ENCODE results near the gene RPL14. TPM values are rescaled to one million over a fixed set of nuclear protein-coding genes. Genes with fewer than 3 reads are reported as not detected.

RPL14 gene
- total RNA-seq, 3 donors from 2014 or later (not counting 1 experiment from before 2014, with no cell fraction given), result 1,298 to 1,589 (median 1,441) TPM

DNA sequence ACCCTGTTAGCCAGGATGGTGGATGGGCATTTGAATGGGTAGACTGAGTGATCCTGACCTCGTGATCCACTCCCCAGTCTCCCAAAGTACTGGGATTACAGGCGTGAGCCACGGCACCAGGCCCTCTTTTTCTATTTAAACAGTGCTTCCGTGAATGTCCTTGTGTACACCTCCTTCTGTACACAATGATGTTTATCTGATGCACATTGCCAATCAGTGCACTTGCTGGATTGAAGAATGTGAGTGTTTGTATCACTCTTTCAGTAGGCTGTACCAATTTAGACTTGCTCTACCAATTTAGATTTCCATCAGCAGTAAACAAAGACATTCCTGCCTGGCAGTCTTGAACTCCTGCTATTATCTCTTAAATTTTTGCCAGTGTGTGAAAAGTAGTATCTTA is 10.9 kb downstream of the RPL14 start:
- Mint-ChIP-seq H3K36me3 (no peaks in the 10 kb centered on the region), H3K4me3 (no peak overlapping the region), H3K27me3 (ENCODE audit: low read depth in 2 of 2) (no peaks in the 10 kb centered on the region), H3K4me1 (peaks cover 15 to 17% of the 10 kb centered on the region in 2 donors), H3K27ac (no peak overlapping the region), H3K9me3 (no peaks in the 10 kb centered on the region)
- DNase-seq (no peak), ATAC-seq (no peak)
- H3K4me1 ChIP-seq (ENCODE audit: control insufficient read depth, insufficient read depth, low read length), result peaks cover 7% of the 10 kb centered on the region
- WGBS (ENCODE audit: insufficient coverage), result 100% methylated on average over 4 of the region's 4 CpGs
- H3K36me3 ChIP-seq (ENCODE audit: control insufficient read depth, insufficient read depth, low read length), result peaks cover 16% of the 10 kb centered on the region
- H3K4me3 ChIP-seq (ENCODE audit: low read length), result no peak overlapping the region
- H3K27me3 ChIP-seq (ENCODE audit: control insufficient read depth, insufficient read depth, low read length), result no peaks in the 10 kb centered on the region
- TF ChIP-seq, protein P1, sequence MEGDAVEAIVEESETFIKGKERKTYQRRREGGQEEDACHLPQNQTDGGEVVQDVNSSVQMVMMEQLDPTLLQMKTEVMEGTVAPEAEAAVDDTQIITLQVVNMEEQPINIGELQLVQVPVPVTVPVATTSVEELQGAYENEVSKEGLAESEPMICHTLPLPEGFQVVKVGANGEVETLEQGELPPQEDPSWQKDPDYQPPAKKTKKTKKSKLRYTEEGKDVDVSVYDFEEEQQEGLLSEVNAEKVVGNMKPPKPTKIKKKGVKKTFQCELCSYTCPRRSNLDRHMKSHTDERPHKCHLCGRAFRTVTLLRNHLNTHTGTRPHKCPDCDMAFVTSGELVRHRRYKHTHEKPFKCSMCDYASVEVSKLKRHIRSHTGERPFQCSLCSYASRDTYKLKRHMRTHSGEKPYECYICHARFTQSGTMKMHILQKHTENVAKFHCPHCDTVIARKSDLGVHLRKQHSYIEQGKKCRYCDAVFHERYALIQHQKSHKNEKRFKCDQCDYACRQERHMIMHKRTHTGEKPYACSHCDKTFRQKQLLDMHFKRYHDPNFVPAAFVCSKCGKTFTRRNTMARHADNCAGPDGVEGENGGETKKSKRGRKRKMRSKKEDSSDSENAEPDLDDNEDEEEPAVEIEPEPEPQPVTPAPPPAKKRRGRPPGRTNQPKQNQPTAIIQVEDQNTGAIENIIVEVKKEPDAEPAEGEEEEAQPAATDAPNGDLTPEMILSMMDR (IDR thresholded peaks at IDR 0.05), result no peak
- intact Hi-C loops (cut with micrococcal nuclease), result no loop called here
- no peak overlapping the region for H3K27ac ChIP-seq (ENCODE audit: low read length)
- no peaks in the 10 kb centered on the region for H3K9me3 ChIP-seq (ENCODE audit: control insufficient read depth, insufficient read depth, low read length)

DNA sequence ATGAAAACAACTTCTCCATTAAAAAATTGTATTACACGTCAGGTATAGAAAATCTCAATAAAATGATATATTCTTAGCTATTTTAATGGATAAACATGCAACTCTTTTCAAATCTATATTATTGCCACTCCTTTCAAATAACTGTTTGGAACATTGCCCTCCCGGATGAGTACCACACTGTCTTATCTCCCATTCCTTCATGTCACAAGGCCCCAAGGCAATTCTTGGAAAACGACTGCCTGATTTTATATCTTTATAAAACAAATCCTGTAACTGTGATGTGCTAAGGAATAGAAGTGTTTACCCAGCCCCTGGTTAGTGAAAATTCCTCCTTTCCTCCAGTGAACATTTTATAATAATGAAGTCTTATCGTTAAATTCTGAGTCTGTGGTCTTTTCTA is 13.6 kb downstream of the RPL14 start:
- intact Hi-C loops (cut with micrococcal nuclease), result no loop called here
- H3K4me1 ChIP-seq (ENCODE audit: control insufficient read depth, insufficient read depth, low read length), result no peaks in the 10 kb centered on the region
- Mint-ChIP-seq H3K36me3 (no peaks in the 10 kb centered on the region), H3K27me3 (ENCODE audit: low read depth in 2 of 2) (no peaks in the 10 kb centered on the region), H3K4me1 (no peaks in the 10 kb centered on the region), H3K4me3 (no peak overlapping the region), H3K27ac (no peak overlapping the region), H3K9me3 (no peaks in the 10 kb centered on the region)
- DNase-seq (no peak), ATAC-seq (no peak)
- H3K36me3 ChIP-seq (ENCODE audit: control insufficient read depth, insufficient read depth, low read length), result no peaks in the 10 kb centered on the region
- no peaks in the 10 kb centered on the region for H3K27me3 ChIP-seq (ENCODE audit: control insufficient read depth, insufficient read depth, low read length)
- no peak overlapping the region for H3K4me3 ChIP-seq (ENCODE audit: low read length)
- H3K9me3 ChIP-seq (ENCODE audit: control insufficient read depth, insufficient read depth, low read length), result no peaks in the 10 kb centered on the region
- 100% methylated on average over 1 of the region's 4 CpGs for WGBS (ENCODE audit: insufficient coverage)
- TF ChIP-seq, protein P1 (IDR thresholded peaks at IDR 0.05), result no peak
- H3K27ac ChIP-seq (ENCODE audit: low read length), result no peak overlapping the region

DNA sequence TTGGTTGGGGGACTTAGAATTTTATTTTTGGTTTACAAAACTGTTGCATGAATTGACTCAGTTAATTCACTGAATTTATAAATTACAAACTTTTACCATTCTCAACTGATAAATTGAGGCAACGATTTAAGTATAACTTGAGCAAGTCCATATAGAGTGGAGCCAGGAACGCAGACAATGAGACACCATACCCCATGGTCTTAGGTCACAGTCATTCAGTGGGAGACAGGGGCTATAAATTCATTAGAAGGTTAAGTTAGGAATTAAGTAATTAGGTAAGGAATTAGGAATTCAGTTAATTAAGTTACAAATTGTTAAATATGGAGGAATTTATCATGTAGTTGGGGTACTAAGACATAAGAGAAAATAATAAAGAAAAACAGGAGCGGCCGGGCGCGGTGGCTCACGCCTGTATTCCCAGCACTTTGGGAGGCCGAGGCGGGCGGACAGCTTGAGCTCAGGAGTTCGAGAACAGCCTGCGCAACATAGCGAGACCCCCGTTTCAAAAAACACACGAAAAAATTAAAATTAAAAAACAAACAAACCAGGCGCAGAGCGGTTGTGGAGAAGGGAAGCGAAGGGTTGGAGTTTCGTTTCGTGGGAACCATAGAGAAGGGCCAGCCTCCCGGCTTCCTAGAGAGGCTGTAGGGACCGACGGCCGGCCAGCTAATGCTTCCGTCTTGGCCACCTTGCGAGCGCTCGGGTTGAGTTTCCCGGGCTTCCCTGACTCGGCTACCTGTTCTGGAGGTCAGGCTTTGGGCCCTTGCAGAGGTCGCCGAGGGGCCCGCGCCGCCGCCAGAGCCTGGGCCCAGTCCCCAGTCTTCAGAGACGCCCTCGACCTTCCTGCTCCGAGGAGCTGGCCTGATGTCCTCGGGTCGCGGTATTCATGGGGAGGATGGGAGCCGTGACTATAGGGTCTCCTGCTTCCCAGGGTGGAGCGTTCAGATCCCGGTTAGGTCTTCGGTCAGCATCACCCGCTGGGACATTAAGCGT is 19.6 kb downstream of the RPL14 start, which contains the start of gene ZNF619:
Gene ZNF619, plus strand, starts transcription at position 645 of the 993 bp plus-strand sequence. CDS start 858 bp downstream, outside the sequence.
- peaks cover 12% of the 10 kb centered on the region for H3K4me1 ChIP-seq (ENCODE audit: control insufficient read depth, insufficient read depth, low read length)
- Mint-ChIP-seq H3K9me3 (no peaks in the 10 kb centered on the region), H3K27me3 (ENCODE audit: low read depth in 2 of 2) (no peaks in the 10 kb centered on the region), H3K36me3 (no peaks in the 10 kb centered on the region), H3K4me1 (peaks cover 21 to 30% of the 10 kb centered on the region in 2 donors), H3K4me3 (peak within 1 kb of the TSS; percentile 97), H3K27ac (peak within 1 kb of the TSS; percentile 95 to 97)
- intact Hi-C loops (cut with micrococcal nuclease), result loop anchor here (1.0 kb wide), 2 partner anchors 23 to 48 kb away; partner anchors contain the start of gene ZNF621
- TF ChIP-seq, protein P1 (IDR thresholded peaks at IDR 0.05), result no peak
- no peaks in the 10 kb centered on the region for H3K27me3 ChIP-seq (ENCODE audit: control insufficient read depth, insufficient read depth, low read length)
- peaks cover 17% of the 10 kb centered on the region for H3K36me3 ChIP-seq (ENCODE audit: control insufficient read depth, insufficient read depth, low read length)
- 11% methylated on average over 46 of the region's 48 CpGs for WGBS (ENCODE audit: insufficient coverage)
- DNase-seq, result peak; percentile 63 to 79
- peak within 1 kb of the TSS; percentile 76 for H3K4me3 ChIP-seq (ENCODE audit: low read length)
- H3K9me3 ChIP-seq (ENCODE audit: control insufficient read depth, insufficient read depth, low read length), result no peaks in the 10 kb centered on the region
- peak within 1 kb of the TSS; percentile 84 for H3K27ac ChIP-seq (ENCODE audit: low read length)
- ATAC-seq, result peak; percentile 96 to 97 (median 97)
